ENCODE results near the gene SNRPE.

DNA sequence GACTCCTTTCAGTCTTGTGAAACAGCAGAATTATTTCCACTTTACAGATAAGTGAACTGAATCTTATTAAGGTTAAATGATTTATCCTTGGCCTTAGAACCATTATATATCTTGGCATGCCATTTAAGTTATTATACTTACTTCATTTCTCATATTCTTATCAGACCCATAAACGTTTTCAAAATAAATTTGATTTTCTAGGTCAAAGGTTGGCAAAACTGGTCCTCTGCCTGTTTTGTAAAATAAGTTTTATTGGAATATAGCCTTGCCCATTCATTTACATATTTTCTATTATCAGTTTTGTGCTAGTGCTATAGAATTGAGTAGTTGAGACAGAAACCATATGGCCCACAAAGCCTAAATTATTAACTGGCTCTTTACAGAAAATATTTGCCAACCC is 32.9 kb upstream of the SNRPE start:
- TF ChIP-seq, protein P1, sequence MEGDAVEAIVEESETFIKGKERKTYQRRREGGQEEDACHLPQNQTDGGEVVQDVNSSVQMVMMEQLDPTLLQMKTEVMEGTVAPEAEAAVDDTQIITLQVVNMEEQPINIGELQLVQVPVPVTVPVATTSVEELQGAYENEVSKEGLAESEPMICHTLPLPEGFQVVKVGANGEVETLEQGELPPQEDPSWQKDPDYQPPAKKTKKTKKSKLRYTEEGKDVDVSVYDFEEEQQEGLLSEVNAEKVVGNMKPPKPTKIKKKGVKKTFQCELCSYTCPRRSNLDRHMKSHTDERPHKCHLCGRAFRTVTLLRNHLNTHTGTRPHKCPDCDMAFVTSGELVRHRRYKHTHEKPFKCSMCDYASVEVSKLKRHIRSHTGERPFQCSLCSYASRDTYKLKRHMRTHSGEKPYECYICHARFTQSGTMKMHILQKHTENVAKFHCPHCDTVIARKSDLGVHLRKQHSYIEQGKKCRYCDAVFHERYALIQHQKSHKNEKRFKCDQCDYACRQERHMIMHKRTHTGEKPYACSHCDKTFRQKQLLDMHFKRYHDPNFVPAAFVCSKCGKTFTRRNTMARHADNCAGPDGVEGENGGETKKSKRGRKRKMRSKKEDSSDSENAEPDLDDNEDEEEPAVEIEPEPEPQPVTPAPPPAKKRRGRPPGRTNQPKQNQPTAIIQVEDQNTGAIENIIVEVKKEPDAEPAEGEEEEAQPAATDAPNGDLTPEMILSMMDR (conservative IDR thresholded peaks at IDR 0.05 in 1 of 2, IDR thresholded peaks at IDR 0.05 in 1 of 2; ENCODE audit: extremely low read depth in 1 of 2, insufficient read depth in 1 of 2, low read depth in 1 of 2, low read length in 2 of 2) = no peak
- TF ChIP-seq EZH2 (IDR thresholded peaks at IDR 0.05; ENCODE audit: borderline replicate concordance, low read length) = no peak

Measured in mammary epithelial cell (primary cell).